HG02798 (cell line): ENCODE measurements around the gene CBLB.

ENCODE experiments used
- ATAC-seq: cut with Tn5 transposase; IDR thresholded peaks from one replicate; pipeline ENCODE4 v1.9.1; 2021; ENCODE audit warnings: mild to moderate bottlenecking; ENCODE audit not compliant: unreplicated experiment, poor library complexity

CBLB gene

GRCh38 chr3:105791919-105792786 is 76.7 kb downstream of the CBLB start:
- ATAC-seq, result no peak

GRCh38 chr3:105791131-105791530 is 77.7 kb downstream of the CBLB start:
- no peak for ATAC-seq

- ATAC-seq, result no peak
Measured at GRCh38 chr3:105790534-105790933, 78.3 kb downstream of the CBLB start.

- no peak for ATAC-seq
Measured at GRCh38 chr3:105788593-105788992, 80.2 kb downstream of the CBLB start.

GRCh38 chr3:105787453-105787852 is 81.4 kb downstream of the CBLB start:
- ATAC-seq, result no peak

- no peak for ATAC-seq
Measured at GRCh38 chr3:105786990-105787389, 81.8 kb downstream of the CBLB start.

GRCh38 chr3:105786241-105786640 is 82.6 kb downstream of the CBLB start:
- no peak for ATAC-seq

GRCh38 chr3:105785803-105786202 is 83.0 kb downstream of the CBLB start:
- no peak for ATAC-seq

GRCh38 chr3:105783631-105784030 is 85.2 kb downstream of the CBLB start:
- ATAC-seq, result no peak

GRCh38 chr3:105781871-105782270 is 86.9 kb downstream of the CBLB start:
- ATAC-seq, result no peak

- ATAC-seq, result no peak
Measured at GRCh38 chr3:105780107-105780506, 88.7 kb downstream of the CBLB start.

GRCh38 chr3:105775368-105775767 is 93.4 kb downstream of the CBLB start:
- no peak for ATAC-seq

- ATAC-seq, result no peak
Measured at GRCh38 chr3:105774444-105775180, 94.2 kb downstream of the CBLB start.

- ATAC-seq, result no peak
Measured at GRCh38 chr3:105773291-105773690, 95.5 kb downstream of the CBLB start.

- no peak for ATAC-seq
Measured at GRCh38 chr3:105772635-105773034, 96.2 kb downstream of the CBLB start.

GRCh38 chr3:105771392-105771791 is 97.4 kb downstream of the CBLB start:
- ATAC-seq, result no peak

GRCh38 chr3:105770410-105770809 is 98.4 kb downstream of the CBLB start:
- ATAC-seq, result no peak

- no peak for ATAC-seq
Measured at GRCh38 chr3:105767776-105768175, 101.0 kb downstream of the CBLB start.

GRCh38 chr3:105767216-105767615 is 101.6 kb downstream of the CBLB start:
- ATAC-seq, result no peak

- ATAC-seq, result no peak
Measured at GRCh38 chr3:105765308-105765639, 103.5 kb downstream of the CBLB start.

GRCh38 chr3:105764378-105765307 is 104.2 kb downstream of the CBLB start:
- peak; percentile 36 for ATAC-seq
